GM21528 (cell line): ENCODE measurements around the gene GLO1.

ENCODE experiments used
- ATAC-seq: cut with Tn5 transposase; IDR thresholded peaks from one replicate; pipeline ENCODE4 v1.9.1; 2021; ENCODE audit warnings: mild to moderate bottlenecking, moderate library complexity; ENCODE audit not compliant: unreplicated experiment, low FRiP score

GLO1 gene

DNA sequence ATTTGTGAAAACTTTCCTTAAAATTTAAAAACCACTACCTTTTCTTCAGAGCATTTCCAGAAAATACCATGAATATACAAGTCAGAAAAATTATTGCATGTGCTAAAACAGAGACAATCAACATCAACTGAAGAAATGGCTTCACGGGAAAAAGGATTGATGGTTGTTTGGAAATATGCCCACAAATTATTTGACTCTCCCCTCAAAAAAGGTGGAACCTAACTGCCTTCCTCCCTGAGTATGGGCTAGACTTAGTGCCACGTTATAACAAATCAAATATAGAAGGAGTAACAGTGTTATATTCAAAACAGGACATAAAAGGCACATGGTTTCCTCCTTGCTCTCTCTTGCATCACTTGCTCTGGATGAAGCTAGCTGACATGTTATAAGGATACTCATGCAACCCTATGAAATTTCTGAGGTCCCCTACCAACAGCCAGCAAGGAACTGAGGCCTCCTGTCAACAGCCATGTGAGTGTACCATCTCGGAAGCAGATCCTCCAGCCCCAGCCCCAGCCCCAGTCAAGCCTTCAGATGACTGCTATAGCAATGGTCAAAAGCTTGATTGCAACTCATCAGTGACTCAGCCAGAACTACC is 71.7 kb downstream of the GLO1 start:
- no peak for ATAC-seq
